ENCODE data around the gene ADAMTS6.

ADAMTS6 gene

GRCh38 chr5:65111961-65112658, 369.6 kb downstream of the ADAMTS6 start:
- DNase-seq (ENCODE audit: low read depth in 1 of 2, low spot score in 1 of 2): no peak

- no peak for DNase-seq (ENCODE audit: low read depth in 1 of 2, low spot score in 1 of 2)
Observed at GRCh38 chr5:65108786-65109743, 372.7 kb downstream of the ADAMTS6 start.

GRCh38 chr5:65105301-65105700, 376.4 kb downstream of the ADAMTS6 start:
- no peak for DNase-seq (ENCODE audit: low read depth in 1 of 2, low spot score in 1 of 2)

GRCh38 chr5:65104831-65105230, 376.9 kb downstream of the ADAMTS6 start:
- DNase-seq (ENCODE audit: low read depth in 1 of 2, low spot score in 1 of 2): no peak

GRCh38 chr5:65103756-65104440, 377.8 kb downstream of the ADAMTS6 start:
- DNase-seq (ENCODE audit: low read depth in 1 of 2, low spot score in 1 of 2): no peak

GRCh38 chr5:65102976-65103711, 378.6 kb downstream of the ADAMTS6 start:
- peak in 1 of 2 donors; percentile 26 for DNase-seq (ENCODE audit: low read depth in 1 of 2, low spot score in 1 of 2)

GRCh38 chr5:65102371-65102975, 379.2 kb downstream of the ADAMTS6 start:
- DNase-seq (ENCODE audit: low read depth in 1 of 2, low spot score in 1 of 2): no peak

GRCh38 chr5:65101632-65102100, 380.1 kb downstream of the ADAMTS6 start:
- no peak for DNase-seq (ENCODE audit: low read depth in 1 of 2, low spot score in 1 of 2)

- no peak for DNase-seq (ENCODE audit: low read depth in 1 of 2, low spot score in 1 of 2)
Observed at GRCh38 chr5:65100911-65101631, 380.6 kb downstream of the ADAMTS6 start.
